Fibroblast of the aortic adventitia (primary cell): ENCODE measurements around the gene BCL11A. TPM values are rescaled to one million over a fixed set of nuclear protein-coding genes. Genes with fewer than 3 reads are reported as not detected.

Experiments used
- DNase-seq: peaks from one replicate; pipeline ENCODE4 v3.0.0-alpha.2; 2010; ENCODE audit warnings: low read depth
- H3K4me3 ChIP-seq: 2 replicates; pipeline ENCODE4 v1.5.1; 2011; ENCODE audit warnings: low read depth, mild to moderate bottlenecking, control low read depth, low read length, moderate library complexity
- total RNA-seq: library from RNA; depleted of rRNA; stranded (reverse); fragments of >200 nt; gene quantifications from 2 replicates; pipeline ENCODE4 v1.2.3, GENCODE V29; 2012; ENCODE audit warnings: low replicate concordance
- TF ChIP-seq, protein P1 (sequence below): IDR thresholded peaks from 2 replicates; pipeline ENCODE4 v1.5.1; 2011; ENCODE audit warnings: mild to moderate bottlenecking, low read length, control low read depth, inconsistent platforms; ENCODE audit not compliant: insufficient read depth

The BCL11A gene
- total RNA-seq, 1 donor: 0.09 TPM

DNA sequence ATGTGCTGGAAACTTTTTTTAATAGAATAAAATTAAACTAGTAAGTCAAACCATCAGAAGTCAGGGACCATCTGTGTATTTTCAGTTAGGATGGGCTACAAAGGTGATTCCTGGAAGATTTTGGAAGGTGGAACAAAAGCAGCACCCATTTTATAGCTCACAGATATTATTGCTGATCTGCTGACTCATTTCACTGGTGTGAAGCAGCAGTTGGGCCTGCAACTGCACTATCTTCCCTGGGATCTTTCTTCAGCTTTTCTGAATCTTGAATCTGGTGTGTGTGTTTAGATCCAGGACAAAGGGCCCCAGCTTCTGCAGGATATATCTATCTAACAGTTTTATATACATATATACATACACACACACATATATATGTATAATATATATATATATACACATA, 35.6 kb upstream of the BCL11A start:
- no peak for DNase-seq
- TF ChIP-seq, protein P1, sequence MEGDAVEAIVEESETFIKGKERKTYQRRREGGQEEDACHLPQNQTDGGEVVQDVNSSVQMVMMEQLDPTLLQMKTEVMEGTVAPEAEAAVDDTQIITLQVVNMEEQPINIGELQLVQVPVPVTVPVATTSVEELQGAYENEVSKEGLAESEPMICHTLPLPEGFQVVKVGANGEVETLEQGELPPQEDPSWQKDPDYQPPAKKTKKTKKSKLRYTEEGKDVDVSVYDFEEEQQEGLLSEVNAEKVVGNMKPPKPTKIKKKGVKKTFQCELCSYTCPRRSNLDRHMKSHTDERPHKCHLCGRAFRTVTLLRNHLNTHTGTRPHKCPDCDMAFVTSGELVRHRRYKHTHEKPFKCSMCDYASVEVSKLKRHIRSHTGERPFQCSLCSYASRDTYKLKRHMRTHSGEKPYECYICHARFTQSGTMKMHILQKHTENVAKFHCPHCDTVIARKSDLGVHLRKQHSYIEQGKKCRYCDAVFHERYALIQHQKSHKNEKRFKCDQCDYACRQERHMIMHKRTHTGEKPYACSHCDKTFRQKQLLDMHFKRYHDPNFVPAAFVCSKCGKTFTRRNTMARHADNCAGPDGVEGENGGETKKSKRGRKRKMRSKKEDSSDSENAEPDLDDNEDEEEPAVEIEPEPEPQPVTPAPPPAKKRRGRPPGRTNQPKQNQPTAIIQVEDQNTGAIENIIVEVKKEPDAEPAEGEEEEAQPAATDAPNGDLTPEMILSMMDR: no peak
- no peak overlapping the region for H3K4me3 ChIP-seq

DNA sequence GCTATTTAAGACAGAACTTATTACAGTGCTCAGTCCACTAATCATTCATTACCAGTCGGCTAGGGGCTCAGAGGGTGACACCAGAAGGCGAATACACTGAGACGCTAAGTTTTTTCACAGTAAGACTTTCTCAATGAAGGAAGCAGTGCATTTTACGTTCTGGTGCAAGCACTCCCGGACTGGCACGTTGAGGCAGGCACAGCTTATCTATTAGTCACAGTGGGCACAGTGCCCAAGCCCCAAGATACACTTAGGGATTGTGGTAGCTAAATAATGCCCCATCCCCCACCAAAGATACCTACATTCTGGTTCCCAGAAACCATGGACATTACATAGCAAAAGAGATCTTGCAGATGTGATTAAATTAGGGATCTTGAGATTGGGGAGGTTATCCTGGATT, 32.6 kb upstream of the BCL11A start:
- no peak for DNase-seq
- H3K4me3 ChIP-seq: no peak overlapping the region
- TF ChIP-seq, protein P1: no peak

DNA sequence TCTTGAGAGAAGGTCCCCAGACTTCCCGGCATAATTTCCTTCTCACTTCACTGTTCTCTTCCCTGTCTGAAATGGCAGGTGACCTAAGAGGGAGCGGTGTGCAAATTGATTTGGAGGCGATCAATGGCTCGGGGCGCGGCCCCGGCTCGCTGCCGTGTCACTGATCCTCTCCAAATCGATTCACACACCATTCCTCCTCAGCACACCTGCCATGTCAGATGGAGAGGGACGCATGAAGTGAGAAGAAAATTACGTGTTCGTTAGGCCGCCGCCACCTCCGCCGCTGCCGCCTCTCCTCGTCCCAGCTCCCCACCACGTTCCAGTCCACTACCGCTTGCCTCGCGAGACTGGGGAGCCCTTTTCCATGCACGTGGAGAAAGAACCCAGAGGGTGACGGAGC, 31.8 kb upstream of the BCL11A start:
- TF ChIP-seq, protein P1: no peak
- no peak for DNase-seq
- no peak overlapping the region for H3K4me3 ChIP-seq

DNA sequence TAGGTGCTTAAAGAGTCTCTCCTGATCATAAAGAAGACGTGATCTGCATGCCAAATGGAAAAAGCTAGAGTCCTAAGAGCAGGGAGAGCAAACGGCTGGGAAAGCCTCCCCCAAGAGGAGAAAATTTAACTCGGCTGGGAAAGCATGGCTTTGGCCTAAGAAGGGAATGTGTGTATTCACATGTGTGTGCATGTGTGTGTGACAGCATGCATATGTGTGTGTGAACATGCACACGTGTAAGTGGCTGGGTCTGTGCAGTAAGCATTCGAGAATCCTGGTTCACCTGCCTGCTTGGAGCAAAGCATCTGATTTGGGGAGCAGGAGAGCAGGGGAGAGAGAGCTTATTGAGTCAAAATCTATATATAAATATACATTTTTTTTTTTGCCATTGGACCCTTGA, 30.1 kb upstream of the BCL11A start:
- DNase-seq: no peak
- no peak overlapping the region for H3K4me3 ChIP-seq
- TF ChIP-seq, protein P1: no peak

DNA sequence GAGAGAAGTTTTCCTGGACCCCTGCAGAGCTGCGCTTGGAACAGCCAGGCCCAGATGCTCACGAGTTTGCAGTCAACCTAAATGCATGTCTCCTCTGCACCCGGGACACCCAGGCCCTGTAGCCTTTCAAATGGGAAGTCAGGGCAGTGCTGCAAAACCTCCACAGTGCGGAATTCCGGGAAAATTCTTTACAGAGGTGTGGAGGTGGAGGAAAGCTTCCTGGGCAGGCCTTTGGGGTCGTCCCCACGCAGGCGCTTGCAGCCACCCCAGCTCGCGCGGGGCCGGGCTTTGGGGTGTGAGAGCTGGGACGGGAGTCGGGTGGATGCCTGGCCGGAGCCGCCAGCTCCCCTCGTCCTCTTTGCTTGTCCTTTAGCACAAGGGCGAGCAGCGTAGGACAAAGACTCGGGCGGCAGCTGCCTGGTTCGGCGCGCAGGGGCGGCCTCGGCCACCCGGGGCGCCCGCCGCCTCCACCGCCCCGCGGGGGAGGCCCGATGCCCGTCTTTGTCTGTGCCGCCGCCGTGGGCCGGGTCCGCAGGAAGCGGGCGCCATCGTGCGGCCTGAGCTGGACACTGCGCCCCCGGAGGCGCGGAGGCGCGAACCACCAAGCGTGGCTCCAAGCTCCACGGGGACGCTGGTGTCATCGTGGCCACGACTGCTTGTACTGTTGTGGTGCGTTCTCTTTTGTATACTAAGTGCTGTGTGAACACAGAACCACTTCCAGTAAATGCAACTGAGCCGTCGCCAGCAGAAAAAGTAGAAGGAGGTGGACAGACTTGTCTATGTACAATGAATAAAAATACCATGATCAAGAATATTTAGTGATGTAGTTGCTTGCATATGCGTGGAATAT, 28.2 kb upstream of the BCL11A start:
- TF ChIP-seq, protein P1: peak; percentile 79
- peak overlapping the region; percentile 54 for H3K4me3 ChIP-seq
- DNase-seq: peak; percentile 28

DNA sequence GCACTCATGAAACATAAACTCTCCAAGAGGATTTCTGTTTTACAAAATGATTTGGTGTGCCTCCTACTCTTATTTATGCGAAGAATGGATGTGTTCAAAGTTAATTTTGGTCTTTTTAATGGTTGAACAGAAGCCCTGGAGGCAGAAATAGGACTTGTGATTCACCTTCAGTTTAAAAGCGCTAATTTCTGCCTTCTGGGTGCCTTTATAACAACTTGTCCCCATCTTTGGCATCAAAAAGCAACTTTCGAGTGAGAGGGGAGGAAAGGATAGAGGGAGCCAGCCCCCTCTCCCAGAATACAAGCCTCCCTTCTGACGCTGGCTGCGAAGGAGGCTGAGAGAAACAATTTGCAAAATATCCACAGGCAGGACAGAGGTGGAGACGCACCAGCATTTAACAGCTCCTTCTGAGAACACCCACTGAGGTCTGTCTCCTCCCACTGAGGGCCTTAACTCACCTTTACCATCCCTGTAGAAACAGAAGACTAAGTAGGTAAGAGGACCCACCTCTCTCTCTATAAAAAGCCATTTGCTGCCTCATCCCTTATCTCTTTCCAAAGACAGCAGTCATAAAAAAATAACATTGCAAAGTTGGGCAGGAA, 24.3 kb upstream of the BCL11A start:
- TF ChIP-seq, protein P1: no peak
- DNase-seq: no peak
- H3K4me3 ChIP-seq: no peak overlapping the region
